Liver (tissue), 9 donors: ENCODE data around the gene EIF4G3. TPM values are rescaled to one million over a fixed set of nuclear protein-coding genes. Genes with fewer than 3 reads are reported as not detected.

Experiments
- DNase-seq: peaks from one replicate; pipeline ENCODE4 v3.0.0-alpha.2; 2017; ENCODE audit warnings: low spot score
- H3K27ac ChIP-seq, 2 donors: one replicate each; pipeline ENCODE4 v1.7.0; 2013; ENCODE audit warnings: inconsistent platforms in 2 of 2, low read length in 2 of 2, control low read depth in 1 of 2, low read depth in 1 of 2, mild to moderate bottlenecking in 1 of 2
- H3K27me3 ChIP-seq, 4 donors: one replicate each; pipeline versions ENCODE4 v1.6.1 to v1.7.0; 2013; ENCODE audit warnings: low read length in 3 of 4, inconsistent platforms in 1 of 4, mild to moderate bottlenecking in 1 of 4, moderate library complexity in 1 of 4; ENCODE audit not compliant: control insufficient read depth in 4 of 4, insufficient read depth in 4 of 4
- H3K36me3 ChIP-seq, 4 donors: one replicate each; pipeline versions ENCODE4 v1.6.1 to v1.7.0; 2013; ENCODE audit warnings: low read length in 3 of 4, mild to moderate bottlenecking in 3 of 4, low read depth in 1 of 4, moderate library complexity in 1 of 4; ENCODE audit not compliant: control insufficient read depth in 4 of 4, insufficient read depth in 3 of 4
- H3K4me1 ChIP-seq, 4 donors: one replicate each; pipeline versions ENCODE4 v1.6.1 to v1.7.0; 2013; ENCODE audit warnings: low read length in 3 of 4, mild to moderate bottlenecking in 3 of 4, moderate library complexity in 1 of 4; ENCODE audit not compliant: control insufficient read depth in 4 of 4, insufficient read depth in 4 of 4
- H3K4me3 ChIP-seq, 3 donors: one replicate each; pipeline versions ENCODE4 v1.6.1 to v1.7.0; 2013; ENCODE audit warnings: low read length in 3 of 3, control low read depth in 1 of 3, low read depth in 1 of 3, mild to moderate bottlenecking in 1 of 3
- H3K9ac ChIP-seq, 2 donors: one replicate each; pipeline ENCODE4 v1.7.0; 2013; ENCODE audit warnings: low read length in 2 of 2, mild to moderate bottlenecking in 2 of 2, moderate library complexity in 2 of 2, control low read depth in 1 of 2, low read depth in 1 of 2
- H3K9me3 ChIP-seq, 4 donors: one replicate each; pipeline versions ENCODE4 v1.6.1 to v1.7.0; 2013; ENCODE audit warnings: low read length in 3 of 4; ENCODE audit not compliant: control insufficient read depth in 4 of 4
- EGR1 ChIP-seq, 2 donors: IDR thresholded peaks; 2 replicates each; pipeline ENCODE4 v1.6.1; 2016 to 2018; ENCODE audit warnings: antibody characterized with exemption in 2 of 2, low read depth in 2 of 2
- FOXA2 ChIP-seq: IDR thresholded peaks from 2 replicates; pipeline ENCODE4 v1.6.1; 2016; ENCODE audit warnings: antibody characterized with exemption
- GABPA ChIP-seq, 2 donors: IDR thresholded peaks in 1 of 2; conservative IDR thresholded peaks in 1 of 2; 2 replicates each; pipeline ENCODE4 v1.6.1; 2016; ENCODE audit warnings: antibody characterized with exemption in 2 of 2, mild to moderate bottlenecking in 1 of 2, moderate library complexity in 1 of 2
- HNF4G ChIP-seq: IDR thresholded peaks from 2 replicates; pipeline ENCODE4 v1.6.1; 2016; ENCODE audit warnings: antibody characterized with exemption
- MAX ChIP-seq: IDR thresholded peaks from 2 replicates; pipeline ENCODE4 v1.6.1; 2016; ENCODE audit warnings: antibody characterized with exemption
- NR2F2 ChIP-seq: IDR thresholded peaks from 2 replicates; pipeline ENCODE4 v1.6.1; 2016; ENCODE audit warnings: antibody characterized with exemption
- RAD21 ChIP-seq, 2 donors: IDR thresholded peaks; 2 replicates each; pipeline ENCODE4 v1.6.1; 2016; ENCODE audit warnings: antibody characterized with exemption in 2 of 2, mild to moderate bottlenecking in 2 of 2
- REST ChIP-seq: IDR thresholded peaks from 2 replicates; pipeline ENCODE4 v1.6.1; 2016; ENCODE audit warnings: antibody characterized with exemption, mild to moderate bottlenecking
- SP1 ChIP-seq: IDR thresholded peaks from 2 replicates; pipeline ENCODE4 v1.6.1; 2018; ENCODE audit warnings: antibody characterized with exemption, mild to moderate bottlenecking
- TAF1 ChIP-seq: conservative IDR thresholded peaks from 2 replicates; pipeline ENCODE4 v1.6.1; 2016; ENCODE audit warnings: antibody characterized with exemption, mild to moderate bottlenecking
- YY1 ChIP-seq: IDR thresholded peaks from 2 replicates; pipeline ENCODE4 v1.6.1; 2016; ENCODE audit warnings: antibody characterized with exemption, mild to moderate bottlenecking
- WGBS: extraction: QIAGEN DNeasy Blood & Tissue Kit; methylation state at CpG from one replicate; pipeline ENCODE4 v1.1.7; 2013; 5-methylcytosine and 5-hydroxymethylcytosine counted together
- polyA plus RNA-seq, 2 donors: library from polyadenylated mRNA; stranded (reverse) in 1 of 2; unstranded in 1 of 2; fragments of 200-250 nt in 1 of 2; fragments of >200 nt in 1 of 2; fragmentation: Nextera tagmentation in 1 of 2; extraction: Ambion mirVana in 1 of 2; gene quantifications; one replicate each; pipeline versions ENCODE4 v1.2.1 to v1.2.3, GENCODE V29; 2013 to 2015
- total RNA-seq, 2 donors: library from RNA; depleted of rRNA; stranded (reverse); fragments of >200 nt; gene quantifications; one replicate each; pipeline ENCODE4 v1.2.3, GENCODE V29; 2014
- donor health status: healthy.
- donor health status: healthy.
- donor health status: healthy.
- donor health status: healthy.
- donor health status: healthy.

The EIF4G3 gene
- total and polyA plus RNA-seq, 4 donors: 7.6 to 22.8 (median 11.7) TPM

DNA sequence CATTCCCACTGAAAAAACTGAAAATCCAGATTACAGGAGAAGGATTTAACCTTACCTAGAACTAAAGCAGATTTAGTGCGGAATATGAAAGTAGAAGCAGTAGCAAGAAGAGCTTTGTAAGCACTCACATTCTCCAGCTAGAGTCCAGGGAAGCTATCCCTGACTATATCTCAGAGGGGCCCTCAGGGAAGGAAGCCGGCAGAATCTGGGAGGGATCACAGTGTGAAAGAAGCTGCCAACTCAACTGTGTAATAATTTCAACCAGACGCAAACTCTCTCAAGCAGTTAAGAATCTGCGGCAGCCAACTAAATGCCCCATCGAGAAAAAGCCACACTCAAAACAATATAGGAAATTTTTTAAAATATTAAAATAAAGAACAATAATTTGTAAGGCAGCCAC lies 163.8 kb downstream of the EIF4G3 start:
- Histone ChIP-seq H3K36me3 (peaks cover 0 to 2% (median 0%) of the 10 kb centered on the region in 4 donors), H3K9ac (no peak overlapping the region), H3K27me3 (no peaks in the 10 kb centered on the region), H3K4me3 (no peak overlapping the region), H3K27ac (no peak overlapping the region), H3K9me3 (no peaks in the 10 kb centered on the region), H3K4me1 (no peaks in the 10 kb centered on the region)
- WGBS: 85% methylated on average over 5 of the region's 5 CpGs
- DNase-seq: no peak
- TF ChIP-seq TAF1 (no peak), GABPA (IDR thresholded peaks at IDR 0.05 in 1 of 2, conservative IDR thresholded peaks at IDR 0.05 in 1 of 2) (no peak), HNF4G (no peak), MAX (no peak), REST (no peak), EGR1 (IDR thresholded peaks at IDR 0.05; ENCODE audit: low read depth in 2 of 2) (no peak), FOXA2 (no peak), SP1 (no peak), RAD21 (IDR thresholded peaks at IDR 0.05) (no peak), NR2F2 (no peak)

DNA sequence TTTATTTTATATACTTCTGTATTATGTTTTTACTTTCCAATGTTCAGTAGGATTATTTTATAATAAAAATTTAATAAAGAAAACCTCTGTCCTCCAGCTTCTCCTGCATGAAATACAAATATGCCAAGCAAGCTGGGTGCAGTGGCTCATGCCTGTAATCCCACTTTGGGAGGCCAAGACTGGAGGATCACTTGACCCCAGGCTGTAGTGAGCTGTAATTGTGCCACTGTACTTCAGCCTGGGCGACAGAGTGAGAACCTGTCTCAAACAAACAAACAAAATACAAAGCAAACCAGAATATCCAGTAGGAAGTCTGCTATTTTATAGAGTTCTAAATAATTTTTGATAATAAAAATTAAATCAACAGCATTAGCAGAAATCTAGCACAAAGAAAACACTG lies 168.8 kb downstream of the EIF4G3 start:
- WGBS: 91% methylated on average over 1 of the region's 1 CpG

More for the DNA sequence above, 168.8 kb downstream of the EIF4G3 start:
- H3K27ac ChIP-seq: no peak overlapping the region
- H3K4me1 ChIP-seq: no peaks in the 10 kb centered on the region
- DNase-seq: no peak
- no peak for TF ChIP-seq REST
- TF ChIP-seq YY1: no peak
- no peaks in the 10 kb centered on the region for H3K27me3 ChIP-seq
- H3K9ac ChIP-seq: no peak overlapping the region
- H3K9me3 ChIP-seq: no peaks in the 10 kb centered on the region
- H3K36me3 ChIP-seq: peaks cover 0 to under 1% (median 0%) of the 10 kb centered on the region in 4 donors
- H3K4me3 ChIP-seq: no peak overlapping the region
